Tongue (tissue), 2 donors: ENCODE measurements around the gene PARN. TPM values are rescaled to one million over a fixed set of nuclear protein-coding genes. Genes with fewer than 3 reads are reported as not detected.
A peak's percentile ranks its signal among the peaks of the same experiment; 100 is the strongest.

ENCODE experiments used
- DNase-seq: peaks from one replicate; pipeline ENCODE4 v3.0.0-alpha.2; 2015
- total RNA-seq: library from RNA; depleted of rRNA; stranded (reverse); fragments of >200 nt; gene quantifications from one replicate; pipeline ENCODE4 v1.2.3, GENCODE V29; 2014

PARN gene
- total RNA-seq, 1 donor from 2014 or later: 54.7 TPM

DNA sequence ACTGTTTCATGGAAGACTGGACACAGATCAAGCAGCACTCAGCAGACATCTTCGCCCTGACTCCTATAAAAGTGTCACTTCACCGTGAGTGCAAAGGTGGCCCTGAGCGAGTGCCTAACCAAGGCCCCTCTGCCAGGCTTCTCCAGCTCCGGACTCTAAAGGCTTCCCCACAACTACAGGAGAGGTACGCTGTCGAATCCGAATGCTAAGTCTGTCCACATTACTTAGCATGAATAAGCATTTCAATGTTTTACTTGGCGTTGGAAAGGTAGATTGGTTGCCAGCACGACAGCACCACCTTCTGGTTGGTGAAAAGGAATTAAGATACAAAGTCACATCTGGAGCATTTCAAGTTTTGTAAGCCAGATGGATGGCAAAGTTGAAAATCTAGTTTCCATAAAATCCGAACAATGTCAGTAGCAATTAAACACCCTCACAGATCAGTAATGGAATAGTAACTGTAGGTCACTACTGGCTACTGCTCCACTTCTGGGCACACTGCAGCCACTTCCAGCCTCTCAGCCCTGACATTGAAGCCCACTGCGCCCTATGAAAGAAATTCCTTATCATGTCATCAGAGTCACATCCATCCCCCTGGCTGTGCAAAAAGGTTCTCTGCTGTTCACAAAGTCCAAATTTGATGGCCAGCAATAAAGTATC lies 100.9 kb downstream of the PARN start:
- peak; percentile 96 for DNase-seq

- no peak for DNase-seq
These were observed 101.8 kb downstream of the PARN start for GRCh38 chr16:14528306-14528705.

DNA sequence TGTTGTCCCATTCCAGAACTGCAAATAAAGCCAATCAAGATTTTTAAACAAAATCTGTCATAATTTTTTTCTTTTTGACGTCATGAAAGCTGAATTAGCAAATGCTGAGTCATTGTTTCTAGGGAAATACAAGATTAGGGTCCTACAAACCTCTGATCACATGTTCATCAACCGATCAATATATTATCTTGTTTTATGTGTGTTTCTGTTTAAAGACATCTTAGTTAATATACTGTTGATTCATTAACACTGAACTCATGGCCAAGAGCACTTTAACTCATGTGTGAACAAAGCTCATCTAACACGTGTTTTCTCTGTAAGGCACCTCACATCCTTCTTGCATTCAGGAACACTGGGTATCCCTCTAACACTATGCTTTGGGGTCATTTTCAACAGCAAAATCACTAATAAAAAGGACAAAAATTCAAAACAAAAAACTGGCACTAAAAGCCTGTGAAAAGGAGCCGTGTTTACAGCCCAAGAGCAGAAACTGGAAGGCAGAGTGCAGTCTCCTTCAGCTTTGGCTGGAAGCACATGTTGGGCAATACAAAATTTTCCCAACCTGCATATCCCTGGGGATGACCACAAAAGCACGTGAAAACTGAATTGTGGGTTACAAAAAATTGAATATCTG lies 102.5 kb downstream of the PARN start:
- DNase-seq: no peak

- DNase-seq: no peak
These were observed 104.5 kb downstream of the PARN start for GRCh38 chr16:14525596-14525995.

GRCh38 chr16:14524979-14525378 lies 105.1 kb downstream of the PARN start:
- no peak for DNase-seq

- DNase-seq: no peak
These were observed 106.4 kb downstream of the PARN start for GRCh38 chr16:14523632-14524031.

- DNase-seq: no peak
These were observed 107.4 kb downstream of the PARN start for GRCh38 chr16:14522671-14523070.

DNA sequence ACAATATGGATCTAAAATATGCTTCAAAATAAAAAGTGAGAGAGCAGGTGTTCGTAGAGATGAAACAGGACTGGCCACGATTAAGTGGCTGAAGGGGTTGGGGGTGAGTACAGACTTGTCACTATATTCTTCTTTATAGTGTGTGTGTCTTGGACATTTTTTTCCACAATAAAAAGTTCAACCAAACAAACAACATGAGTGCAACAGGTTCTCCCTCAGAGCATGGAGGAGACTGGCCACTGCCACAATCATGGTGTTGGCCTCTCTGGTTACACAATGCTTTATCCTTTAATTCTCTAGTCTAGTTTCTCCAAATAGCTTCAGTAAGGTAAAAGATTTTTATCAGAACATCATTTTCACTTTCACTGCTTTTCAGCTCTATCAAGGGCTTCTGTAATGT lies 109.3 kb downstream of the PARN start:
- DNase-seq: no peak

DNA sequence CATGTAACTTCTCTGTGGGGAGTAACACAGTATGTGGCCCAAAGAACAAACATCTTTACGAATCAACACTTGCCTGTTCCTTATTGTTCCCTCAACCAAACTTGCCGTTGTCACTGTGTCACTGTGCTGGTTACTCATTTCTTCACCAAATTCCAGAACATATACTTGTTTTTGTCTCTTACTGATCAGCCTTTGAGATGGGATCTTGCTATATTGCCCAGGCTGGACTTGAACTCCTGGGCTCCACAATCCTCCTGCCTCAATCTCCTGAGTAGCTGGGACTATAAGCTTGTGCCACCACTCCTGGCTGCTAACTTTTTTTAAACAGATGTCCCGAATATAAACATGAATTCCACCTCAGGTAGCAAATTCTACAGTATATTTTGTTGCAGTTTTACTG lies 115.1 kb downstream of the PARN start:
- no peak for DNase-seq

GRCh38 chr16:14513389-14514107 lies 116.5 kb downstream of the PARN start:
- no peak for DNase-seq

GRCh38 chr16:14511800-14512135 lies 118.3 kb downstream of the PARN start:
- DNase-seq: no peak

GRCh38 chr16:14510939-14511799 lies 118.9 kb downstream of the PARN start:
- no peak for DNase-seq

DNA sequence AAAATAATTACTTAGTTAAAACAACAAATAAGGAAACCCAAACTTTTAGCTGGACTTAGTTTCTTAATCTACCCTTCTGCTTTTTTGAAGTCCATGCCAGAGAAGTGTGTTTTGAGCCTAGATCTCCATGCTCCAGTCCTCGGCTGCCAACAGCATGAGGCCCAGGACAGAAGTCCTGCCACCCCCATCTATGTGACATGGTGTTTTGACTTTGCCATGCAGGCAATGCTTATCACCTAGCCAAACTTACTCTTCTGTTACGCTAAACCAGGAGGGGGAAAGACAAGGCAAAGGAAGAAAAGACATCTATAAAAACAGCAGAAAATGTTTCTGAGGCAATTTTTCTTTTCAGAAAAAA lies 119.5 kb downstream of the PARN start:
- DNase-seq: no peak

DNA sequence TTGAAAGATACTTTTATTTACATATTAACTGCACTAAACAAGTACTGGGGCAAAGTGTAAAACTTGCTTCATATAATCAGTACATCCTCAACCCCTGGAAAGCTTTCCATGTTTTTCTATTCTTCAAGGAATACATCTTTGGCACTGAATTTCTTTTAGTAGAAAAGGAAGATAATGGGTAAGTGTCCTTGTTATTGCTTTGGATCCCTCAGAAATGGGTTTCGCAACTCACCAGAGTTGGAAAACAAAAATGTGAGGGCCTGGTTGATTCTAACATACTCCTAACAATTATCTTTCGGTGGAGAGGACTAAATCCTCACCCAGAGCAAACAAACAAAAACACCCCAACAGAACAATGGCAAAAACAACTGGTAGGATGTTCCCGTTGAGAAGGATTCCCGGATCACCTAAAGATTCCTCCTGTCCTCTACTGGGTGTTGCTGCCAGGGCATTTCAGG lies 120.4 kb downstream of the PARN start:
- no peak for DNase-seq

DNA sequence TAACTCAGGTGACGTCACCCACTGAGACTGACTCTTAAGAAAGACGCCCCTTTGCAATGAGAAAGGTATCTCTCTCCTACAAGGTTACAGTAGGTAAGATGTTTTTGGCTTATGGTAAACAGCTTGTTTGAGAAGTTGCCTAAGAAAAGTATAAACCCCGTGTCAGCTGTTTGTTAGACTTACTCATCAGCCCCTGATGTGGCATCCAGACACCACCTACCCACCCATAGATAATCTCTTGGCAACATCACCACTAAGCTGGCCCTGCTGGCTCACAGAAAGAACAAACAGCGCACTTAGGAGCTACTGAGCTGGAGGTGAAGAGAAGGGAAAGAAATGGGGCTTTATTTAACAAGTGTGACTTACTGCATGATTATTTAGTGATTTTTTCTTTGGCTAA lies 121.0 kb downstream of the PARN start:
- DNase-seq: no peak

DNA sequence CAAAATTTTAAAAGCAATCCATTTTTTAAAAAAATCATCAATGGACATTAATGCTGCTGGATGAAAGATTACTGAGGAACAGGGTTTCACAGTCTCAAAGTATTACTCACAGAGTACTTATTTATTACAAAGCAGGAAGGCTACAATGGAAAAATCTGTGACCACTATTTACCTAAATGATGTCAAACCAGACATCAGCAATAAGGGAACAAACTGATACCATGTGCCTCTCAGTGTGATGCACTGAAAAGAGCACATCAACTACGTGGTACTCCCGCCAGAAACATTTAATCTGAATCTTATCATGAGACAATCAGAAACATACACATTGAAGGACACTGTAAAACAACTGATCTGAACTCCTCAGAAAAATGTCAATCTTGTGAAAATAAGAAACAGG lies 124.2 kb downstream of the PARN start:
- DNase-seq: no peak

GRCh38 chr16:14502932-14503741 lies 126.9 kb downstream of the PARN start:
- DNase-seq: no peak

GRCh38 chr16:14502256-14502875 lies 127.7 kb downstream of the PARN start:
- no peak for DNase-seq

GRCh38 chr16:14501331-14502255 lies 128.5 kb downstream of the PARN start:
- DNase-seq: peak; percentile 94

DNA sequence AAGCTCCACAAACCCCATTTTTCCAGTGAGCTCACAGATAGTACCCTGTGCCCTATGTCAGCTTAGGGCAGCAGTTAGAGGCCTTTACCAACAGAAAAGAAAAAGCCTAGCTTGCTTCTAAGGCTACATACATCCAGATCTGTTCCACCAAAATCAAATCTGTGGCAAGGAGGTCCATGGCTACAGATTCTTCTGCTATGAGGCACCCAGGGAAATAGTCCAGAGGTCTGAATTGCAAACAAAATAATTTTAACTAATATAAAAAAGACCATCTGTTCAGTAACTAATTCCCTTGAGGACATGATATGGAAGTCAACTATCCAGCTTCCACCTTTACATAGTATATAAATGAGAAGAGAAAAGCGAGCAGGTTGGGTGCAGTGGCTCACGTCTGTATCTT lies 129.3 kb downstream of the PARN start:
- DNase-seq: no peak
